IMR-90 (cell line): ENCODE results near the gene STXBP6. TPM values are rescaled to one million over a fixed set of nuclear protein-coding genes. Genes with fewer than 3 reads are reported as not detected.
A peak's percentile ranks its signal among the peaks of the same experiment; 100 is the strongest.

Source experiments
- ATAC-seq: fragments of 200-7000 bp; cut with Tn5 transposase; 2 replicates; pipeline ENCODE4 v1.9.1; 2020; ENCODE audit warnings: low read depth, mild to moderate bottlenecking, moderate library complexity
- BruUV-seq: library from RNA; stranded (reverse); fragments of 400-500 nt; replicated peaks from 2 replicates; lab custom pipeline; 2021; lab: Mats Ljungman, UMichigan
- CTCF ChIA-PET: fragments of 300-600 bp; formaldehyde crosslinking; extraction: SDS; loops from one replicate; lab custom pipeline; 2021; ENCODE audit warnings: antibody characterized with exemption; lab: Yijun Ruan, JAX
- POLR2A ChIA-PET: fragments of 300-600 bp; sonication (Branson Sonifier 250); formaldehyde crosslinking; loops from one replicate; lab custom pipeline; 2022; ENCODE audit warnings: antibody characterized with exemption; ENCODE audit not compliant: unreplicated experiment; lab: Charles Lee
- DNase-seq: peaks from one replicate; pipeline ENCODE4 v3.0.0; 2013
- H2AFZ ChIP-seq: replicated peaks from 2 replicates; pipeline ENCODE3; 2013; ENCODE audit warnings: low read length, mild to moderate bottlenecking; ENCODE audit not compliant: poor library complexity
- H2AK5ac ChIP-seq: 2 replicates; pipeline ENCODE4 v1.6.1; 2013; ENCODE audit warnings: low read depth, low read length, inconsistent platforms
- H2AK9ac ChIP-seq: replicated peaks from 2 replicates; pipeline ENCODE3; 2013; ENCODE audit warnings: mild to moderate bottlenecking, low read depth, low read length, moderate library complexity; ENCODE audit not compliant: poor library complexity
- H2BK120ac ChIP-seq: 2 replicates; pipeline ENCODE4 v1.6.1; 2013; ENCODE audit warnings: low read depth, low read length, inconsistent platforms
- H2BK15ac ChIP-seq: 3 replicates; pipeline ENCODE4 v1.6.1; 2013; ENCODE audit warnings: low read depth, low read length, inconsistent platforms
- H2BK20ac ChIP-seq: 2 replicates; pipeline ENCODE4 v1.6.1; 2013; ENCODE audit warnings: low read depth, mild to moderate bottlenecking, inconsistent platforms, low read length, moderate library complexity
- H2BK5ac ChIP-seq: 2 replicates; pipeline ENCODE4 v1.6.1; 2013; ENCODE audit warnings: mild to moderate bottlenecking, low read depth, low read length, inconsistent platforms; ENCODE audit not compliant: poor library complexity, severe bottlenecking
- H3K14ac ChIP-seq: replicated peaks from 2 replicates; pipeline ENCODE4 v1.6.1; 2013; ENCODE audit warnings: low read depth, low read length, inconsistent platforms
- H3K18ac ChIP-seq: 2 replicates; pipeline ENCODE4 v1.6.1; 2013; ENCODE audit warnings: low read depth, low read length, control low read depth
- H3K23ac ChIP-seq: 2 replicates; pipeline ENCODE4 v1.6.1; 2013; ENCODE audit warnings: low read depth, low read length, inconsistent platforms
- H3K27ac ChIP-seq: 2 replicates; pipeline ENCODE4 v1.5.1; 2013; ENCODE audit warnings: mild to moderate bottlenecking, control low read depth, low read length; ENCODE audit not compliant: insufficient read depth
- H3K27me3 ChIP-seq: 2 replicates; pipeline ENCODE4 v1.6.1; 2013; ENCODE audit warnings: low read length; ENCODE audit not compliant: control insufficient read depth, insufficient read depth
- H3K36me3 ChIP-seq: 2 replicates; pipeline ENCODE4 v1.6.1; 2013; ENCODE audit warnings: low read length, mixed read lengths; ENCODE audit not compliant: control insufficient read depth, insufficient read depth
- H3K4ac ChIP-seq: 2 replicates; pipeline ENCODE4 v1.6.1; 2013; ENCODE audit warnings: low read depth, low read length, inconsistent platforms
- H3K4me1 ChIP-seq: 2 replicates; pipeline ENCODE4 v1.6.1; 2013; ENCODE audit warnings: low read length, mixed read lengths; ENCODE audit not compliant: control insufficient read depth, insufficient read depth
- H3K4me2 ChIP-seq: 2 replicates; pipeline ENCODE4 v1.6.1; 2013; ENCODE audit warnings: low read depth, mild to moderate bottlenecking, control low read depth, low read length, moderate library complexity
- H3K4me3 ChIP-seq: 2 replicates; pipeline ENCODE4 v1.5.1; 2013; ENCODE audit warnings: low read depth, mild to moderate bottlenecking, control low read depth, low read length, moderate library complexity; ENCODE audit not compliant: insufficient read depth
- H3K56ac ChIP-seq: 2 replicates; pipeline ENCODE4 v1.6.1; 2013; ENCODE audit warnings: low read length, inconsistent platforms; ENCODE audit not compliant: insufficient read depth; ENCODE audit errors: extremely low read depth
- H3K79me1 ChIP-seq, 2 experiments: 2 replicates each; pipeline ENCODE4 v1.6.1; 2013; ENCODE audit warnings: low read length in 2 of 2, inconsistent platforms in 1 of 2, low read depth in 1 of 2
- H3K9ac ChIP-seq: 2 replicates; pipeline ENCODE4 v1.6.1; 2013; ENCODE audit warnings: low read depth, low read length, control low read depth
- H3K9me1 ChIP-seq: 2 replicates; pipeline ENCODE4 v1.6.1; 2013; ENCODE audit warnings: low read length, inconsistent platforms; ENCODE audit not compliant: insufficient read depth
- H3K9me3 ChIP-seq: 2 replicates; pipeline ENCODE4 v1.6.1; 2013; ENCODE audit warnings: low read length; ENCODE audit not compliant: control insufficient read depth, insufficient read depth
- H4K20me1 ChIP-seq: 2 replicates; pipeline ENCODE4 v1.6.1; 2013; ENCODE audit warnings: low read length, inconsistent platforms; ENCODE audit not compliant: insufficient read depth
- H4K5ac ChIP-seq: 2 replicates; pipeline ENCODE4 v1.6.1; 2013; ENCODE audit warnings: mild to moderate bottlenecking, low read depth, low read length, control low read depth
- H4K8ac ChIP-seq, 2 experiments: 2 replicates each; pipeline ENCODE4 v1.6.1; 2013; ENCODE audit warnings: low read depth in 2 of 2, low read length in 2 of 2, control low read depth in 1 of 2, inconsistent platforms in 1 of 2
- H4K91ac ChIP-seq: 2 replicates; pipeline ENCODE4 v1.6.1; 2013; ENCODE audit warnings: low read depth, low read length, inconsistent platforms; ENCODE audit not compliant: insufficient read depth
- BHLHE40 ChIP-seq: fragments of 150-350 bp; IDR thresholded peaks from 2 replicates; pipeline ENCODE4 v1.6.1; 2016; ENCODE audit warnings: mild to moderate bottlenecking, low read depth, low read length
- CEBPB ChIP-seq: IDR thresholded peaks from 2 replicates; pipeline ENCODE4 v1.6.1; 2012; ENCODE audit warnings: low read depth, low read length, improper control_type of control experiment
- CHD1 ChIP-seq: IDR thresholded peaks from 2 replicates; pipeline ENCODE4 v1.6.1; 2012; ENCODE audit warnings: low read depth, low read length, improper control_type of control experiment
- ELK1 ChIP-seq: fragments of 150-350 bp; IDR thresholded peaks from 2 replicates; pipeline ENCODE4 v1.6.1; 2016; ENCODE audit warnings: low read depth, mild to moderate bottlenecking, low read length, moderate library complexity, borderline replicate concordance
- FOS ChIP-seq: fragments of 150-350 bp; IDR thresholded peaks from 2 replicates; pipeline ENCODE4 v1.6.1; 2016; ENCODE audit warnings: low read depth, low read length
- MAFK ChIP-seq: IDR thresholded peaks from 2 replicates; pipeline ENCODE4 v1.6.1; 2012; ENCODE audit warnings: low read depth, low read length, improper control_type of control experiment
- MAZ ChIP-seq: IDR thresholded peaks from 2 replicates; pipeline ENCODE4 v1.6.1; 2012; ENCODE audit warnings: low read depth, mild to moderate bottlenecking, low read length, improper control_type of control experiment, moderate library complexity, borderline replicate concordance
- MXI1 ChIP-seq: IDR thresholded peaks from 2 replicates; pipeline ENCODE4 v1.6.1; 2012; ENCODE audit warnings: low read depth, mild to moderate bottlenecking, low read length, moderate library complexity, borderline replicate concordance
- NFE2L2 ChIP-seq: fragments of 150-350 bp; IDR thresholded peaks from 2 replicates; pipeline ENCODE4 v1.6.1; 2016; ENCODE audit warnings: low read depth, mild to moderate bottlenecking, low read length
- POLR2A ChIP-seq: IDR thresholded peaks from 2 replicates; pipeline ENCODE4 v1.6.1; 2012; ENCODE audit warnings: mild to moderate bottlenecking, low read depth, low read length
- RAD21 ChIP-seq: IDR thresholded peaks from 2 replicates; pipeline ENCODE4 v1.6.1; 2012; ENCODE audit warnings: low read length, improper control_type of control experiment
- RCOR1 ChIP-seq: IDR thresholded peaks from 2 replicates; pipeline ENCODE4 v1.6.1; 2012; ENCODE audit warnings: mild to moderate bottlenecking, low read length, improper control_type of control experiment; ENCODE audit not compliant: insufficient replicate concordance
- RFX5 ChIP-seq: IDR thresholded peaks from 2 replicates; pipeline ENCODE4 v1.8.0; 2012; ENCODE audit warnings: low read depth, mild to moderate bottlenecking, low read length, moderate library complexity
- SMC3 ChIP-seq: fragments of 150-350 bp; IDR thresholded peaks from 2 replicates; pipeline ENCODE4 v1.6.1; 2016; ENCODE audit warnings: low read depth, mild to moderate bottlenecking, antibody characterized with exemption, low read length, moderate library complexity
- USF2 ChIP-seq: fragments of 150-350 bp; IDR thresholded peaks from 2 replicates; pipeline ENCODE4 v1.6.1; 2017; ENCODE audit warnings: mild to moderate bottlenecking, antibody characterized with exemption, low read length, low read depth
- WGBS, 2 experiments: methylation state at CpG; one replicate each; pipeline versions ENCODE4 v1.1.5 to v1.1.7; 2013; ENCODE audit warnings: missing lambda C conversion rate in 2 of 2; ENCODE audit not compliant: insufficient read length in 1 of 2; ENCODE audit errors: extremely low coverage in 2 of 2; 5-methylcytosine and 5-hydroxymethylcytosine counted together
- dilution Hi-C: fragments of 300-500 bp; cut with HindIII; formaldehyde crosslinking; loops from one replicate; pipeline ENCODE4 v1.14.3; 2018; ENCODE audit warnings: low sequenced_read_pairs; ENCODE audit not compliant: unreplicated experiment
- in situ Hi-C: fragments of 300-500 bp; cut with MboI; formaldehyde crosslinking; loops from 3 replicates; pipeline ENCODE4 v1.14.3; 2019; ENCODE audit warnings: low sequenced_read_pairs, inconsistent platforms, mixed read lengths
- intact Hi-C: fragments of 100-400 bp; cut with micrococcal nuclease; formaldehyde crosslinking; loops from 2 replicates; pipeline ENCODE4 v1.10.0; 2022
- polyA plus RNA-seq, 3 experiments: library from polyadenylated mRNA; depleted of rRNA; stranded (reverse); fragments of >200 nt; gene quantifications; 2 replicates each; pipeline ENCODE4 v1.2.3, GENCODE V29; 2012; ENCODE audit warnings: low replicate concordance in 1 of 3
- total RNA-seq: library from RNA; depleted of rRNA; stranded (reverse); fragments of >200 nt; gene quantifications from 2 replicates; pipeline ENCODE4 v1.2.3, GENCODE V29; 2012
- TF ChIP-seq, protein P1 (sequence below): conservative IDR thresholded peaks from 2 replicates; pipeline ENCODE4 v1.5.1; 2012; ENCODE audit warnings: mild to moderate bottlenecking, low read depth, low read length, improper control_type of control experiment

The STXBP6 gene
- total and polyA plus RNA-seq, 2 of the 4 experiments (the other 2 are of a cell fraction) = 14.2 to 14.3 TPM

DNA sequence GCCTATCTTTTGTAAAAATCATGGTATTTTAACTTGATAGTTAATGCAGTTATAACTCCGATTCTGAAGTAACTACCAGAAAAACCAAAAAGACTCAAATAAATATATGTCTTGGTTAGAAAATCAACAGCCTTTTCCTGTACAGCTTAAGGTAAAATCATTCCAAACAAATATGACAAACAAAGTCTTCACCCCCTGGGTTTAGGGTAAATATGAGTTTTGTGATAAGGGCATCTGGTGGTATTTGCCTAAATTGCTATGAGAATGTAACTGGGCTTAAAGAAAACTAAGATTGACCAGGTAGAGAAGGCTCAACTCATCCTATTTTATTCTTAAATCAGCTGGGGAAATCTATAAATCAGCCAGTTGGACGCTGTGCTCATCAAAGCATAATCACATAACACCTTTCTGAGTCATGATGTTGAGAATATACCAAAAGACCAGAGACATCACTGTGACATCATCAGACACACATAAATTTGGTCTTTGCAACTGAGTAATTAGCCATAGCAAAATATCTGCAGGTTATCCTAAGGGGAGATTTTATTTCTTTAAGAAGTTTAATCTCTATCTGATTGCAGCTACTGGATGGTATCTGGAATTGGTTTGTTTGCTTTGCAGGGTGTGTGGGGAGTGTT, 133.9 kb downstream of the STXBP6 start:
- H3K14ac ChIP-seq = no peak overlapping the region
- no peak overlapping the region for H2BK15ac ChIP-seq
- ChIA-PET CTCF (no interaction called here), POLR2A (no interaction called here)
- H2AK5ac ChIP-seq = no peak overlapping the region
- H3K9me1 ChIP-seq = no peaks in the 10 kb centered on the region
- H2BK20ac ChIP-seq = no peak overlapping the region
- no peaks in the 10 kb centered on the region for H4K20me1 ChIP-seq
- DNase-seq (peak; percentile 16), ATAC-seq (no peak)
- no peak overlapping the region for H2AFZ ChIP-seq
- WGBS, 2 experiments = no CpG with 5 or more reads among the region's 2 CpGs
- H4K8ac ChIP-seq = no peak overlapping the region
- H3K27ac ChIP-seq = no peak overlapping the region
- TF ChIP-seq USF2 (no peak), NFE2L2 (no peak), MAFK (no peak), RAD21 (no peak), RCOR1 (no peak), MAZ (no peak), FOS (no peak), CEBPB (no peak), BHLHE40 (no peak), ELK1 (no peak), RFX5 (no peak), MXI1 (no peak), POLR2A (no peak), CHD1 (no peak), SMC3 (no peak)
- TF ChIP-seq, protein P1, sequence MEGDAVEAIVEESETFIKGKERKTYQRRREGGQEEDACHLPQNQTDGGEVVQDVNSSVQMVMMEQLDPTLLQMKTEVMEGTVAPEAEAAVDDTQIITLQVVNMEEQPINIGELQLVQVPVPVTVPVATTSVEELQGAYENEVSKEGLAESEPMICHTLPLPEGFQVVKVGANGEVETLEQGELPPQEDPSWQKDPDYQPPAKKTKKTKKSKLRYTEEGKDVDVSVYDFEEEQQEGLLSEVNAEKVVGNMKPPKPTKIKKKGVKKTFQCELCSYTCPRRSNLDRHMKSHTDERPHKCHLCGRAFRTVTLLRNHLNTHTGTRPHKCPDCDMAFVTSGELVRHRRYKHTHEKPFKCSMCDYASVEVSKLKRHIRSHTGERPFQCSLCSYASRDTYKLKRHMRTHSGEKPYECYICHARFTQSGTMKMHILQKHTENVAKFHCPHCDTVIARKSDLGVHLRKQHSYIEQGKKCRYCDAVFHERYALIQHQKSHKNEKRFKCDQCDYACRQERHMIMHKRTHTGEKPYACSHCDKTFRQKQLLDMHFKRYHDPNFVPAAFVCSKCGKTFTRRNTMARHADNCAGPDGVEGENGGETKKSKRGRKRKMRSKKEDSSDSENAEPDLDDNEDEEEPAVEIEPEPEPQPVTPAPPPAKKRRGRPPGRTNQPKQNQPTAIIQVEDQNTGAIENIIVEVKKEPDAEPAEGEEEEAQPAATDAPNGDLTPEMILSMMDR = no peak
- no peak overlapping the region for H3K4me2 ChIP-seq
- dilution Hi-C loops (no loop called here), in situ Hi-C loops (no loop called here), intact Hi-C loops (loop anchor here (5.0 kb wide), 1 partner anchor 91 kb away; no protein-coding TSS in a partner anchor)
- no peak overlapping the region for H3K4me3 ChIP-seq
- peaks cover 4% of the 10 kb centered on the region; the same call in 1 of the 2 replicates for H3K4me1 ChIP-seq
- H2BK5ac ChIP-seq = no peak overlapping the region
- no peak overlapping the region for H4K91ac ChIP-seq
- H3K18ac ChIP-seq = no peak overlapping the region
- no peaks in the 10 kb centered on the region for H3K79me1 ChIP-seq
- H3K36me3 ChIP-seq = no peaks in the 10 kb centered on the region
- H3K9ac ChIP-seq = no peak overlapping the region
- H2AK9ac ChIP-seq = no peak overlapping the region
- H3K9me3 ChIP-seq = no peaks in the 10 kb centered on the region
- no TSS peak for BruUV-seq
- H3K56ac ChIP-seq = no peak overlapping the region
- no peaks in the 10 kb centered on the region for H3K27me3 ChIP-seq
- H4K5ac ChIP-seq = no peak overlapping the region
- no peak overlapping the region for H3K4ac ChIP-seq
- H3K23ac ChIP-seq = no peak overlapping the region
- H2BK120ac ChIP-seq = no peak overlapping the region
